SU-DHL-6 (cell line): Measurements from ENCODE around the gene NRG3.

Experiments used
- H2AFZ ChIP-seq: fragments of 200-600 bp; sonication (generic); 2 replicates; pipeline ENCODE4 v1.6.1; 2014; ENCODE audit warnings: low read depth, mild to moderate bottlenecking, moderate library complexity, mixed read lengths, antibody characterized with exemption, low read length; ENCODE audit not compliant: severe bottlenecking
- H3F3A ChIP-seq: fragments of 200-600 bp; shearing (Covaris generic); 2 replicates; pipeline ENCODE4 v1.6.0; 2016; ENCODE audit warnings: antibody characterized with exemption, mild to moderate bottlenecking; ENCODE audit not compliant: insufficient read depth
- H3K27ac ChIP-seq: fragments of 200-600 bp; sonication (generic); 2 replicates; pipeline ENCODE4 v1.5.1; 2016; ENCODE audit warnings: low read depth, mild to moderate bottlenecking, low read length, moderate library complexity, mixed read lengths
- H3K27me3 ChIP-seq: fragments of 200-600 bp; sonication (generic), shearing (Covaris generic); 2 replicates; pipeline ENCODE4 v1.6.0; 2014; ENCODE audit warnings: mild to moderate bottlenecking, low read length
- H3K36me3 ChIP-seq: fragments of 200-600 bp; sonication (generic); 2 replicates; pipeline ENCODE4 v1.6.1; 2014; ENCODE audit warnings: mild to moderate bottlenecking, low read length, mixed read lengths
- H3K4me2 ChIP-seq: fragments of 300-600, 200-600 bp; shearing (Covaris generic), sonication (generic); 2 replicates; pipeline ENCODE4 v1.6.0; 2014; ENCODE audit warnings: low read length, low read depth, mild to moderate bottlenecking; ENCODE audit not compliant: poor library complexity, severe bottlenecking
- H3K4me3 ChIP-seq: fragments of 200-600 bp; sonication (generic); 2 replicates; pipeline ENCODE4 v1.5.1; 2014; ENCODE audit warnings: antibody characterized with exemption, low read length, mild to moderate bottlenecking, mixed read lengths; ENCODE audit not compliant: insufficient read depth, poor library complexity, severe bottlenecking
- H3K79me2 ChIP-seq: fragments of 200-600 bp; sonication (generic); 2 replicates; pipeline ENCODE4 v1.6.1; 2014; ENCODE audit warnings: mild to moderate bottlenecking, low read length, moderate library complexity; ENCODE audit not compliant: insufficient read depth
- H3K9ac ChIP-seq: fragments of 200-600 bp; sonication (generic); 2 replicates; pipeline ENCODE4 v1.7.0; 2014; ENCODE audit warnings: mild to moderate bottlenecking, low read length
- H3K9me2 ChIP-seq: fragments of 200-600 bp; sonication (generic); replicated peaks from 2 replicates; pipeline ENCODE4 v1.6.1; 2014; ENCODE audit warnings: low read length; ENCODE audit not compliant: insufficient read depth
- H3K9me3 ChIP-seq: fragments of 200-600 bp; sonication (generic); 2 replicates; pipeline ENCODE4 v1.6.1; 2014; ENCODE audit warnings: low read length, mixed read lengths; ENCODE audit not compliant: insufficient read depth
- H4K20me1 ChIP-seq: fragments of 200-600 bp; sonication (generic); 2 replicates; pipeline ENCODE4 v1.6.1; 2014; ENCODE audit warnings: low read depth, mild to moderate bottlenecking, antibody characterized with exemption, low read length, moderate library complexity, mixed read lengths
- EZH2phosphoT487 ChIP-seq: fragments of 200-600 bp; sonication (generic), shearing (Covaris generic); conservative IDR thresholded peaks from 2 replicates; pipeline ENCODE4 v1.6.1; 2018; ENCODE audit warnings: mild to moderate bottlenecking, antibody characterized with exemption, low read length, moderate library complexity, mixed read lengths
- TF ChIP-seq, protein P1 (sequence below): fragments of 200-600 bp; sonication (generic); IDR thresholded peaks from one replicate; pipeline ENCODE4 v1.5.1; 2017; ENCODE audit warnings: antibody characterized with exemption, mild to moderate bottlenecking, low read length, moderate library complexity; ENCODE audit not compliant: insufficient read depth, poor library complexity, severe bottlenecking

Gene NRG3

DNA sequence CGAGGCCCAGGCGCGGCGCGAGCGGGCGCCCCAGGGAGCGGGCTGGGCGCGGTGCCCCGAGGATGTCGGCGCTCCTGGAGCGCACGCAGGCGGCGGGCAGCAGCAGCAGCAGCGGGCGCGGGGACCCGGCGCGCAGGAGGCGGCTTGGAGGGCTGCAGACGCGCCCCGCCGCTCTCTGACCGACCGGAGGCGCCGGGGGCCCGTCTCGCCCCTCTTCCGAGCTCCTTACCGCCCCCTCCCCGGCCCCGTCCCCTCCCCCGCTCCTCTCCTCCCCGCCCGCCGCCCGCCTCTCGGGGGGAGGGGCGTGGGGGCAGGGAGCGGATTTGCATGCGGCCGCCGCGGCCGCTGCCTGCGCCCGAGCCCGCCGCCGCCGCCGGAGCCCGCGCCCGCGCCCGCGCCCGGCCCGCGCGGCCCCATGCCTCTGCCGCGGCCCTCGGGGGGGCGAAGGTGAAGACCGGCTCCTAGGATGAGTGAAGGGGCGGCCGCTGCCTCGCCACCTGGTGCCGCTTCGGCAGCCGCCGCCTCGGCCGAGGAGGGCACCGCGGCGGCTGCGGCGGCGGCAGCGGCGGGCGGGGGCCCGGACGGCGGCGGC lies at the start of gene NRG3:
NRG3 (plus strand) TSS at position 320 of the 592 bp plus-strand sequence.
- no peaks in the 10 kb centered on the region for H3K79me2 ChIP-seq
- no peak for TF ChIP-seq EZH2phosphoT487
- TF ChIP-seq, protein P1, sequence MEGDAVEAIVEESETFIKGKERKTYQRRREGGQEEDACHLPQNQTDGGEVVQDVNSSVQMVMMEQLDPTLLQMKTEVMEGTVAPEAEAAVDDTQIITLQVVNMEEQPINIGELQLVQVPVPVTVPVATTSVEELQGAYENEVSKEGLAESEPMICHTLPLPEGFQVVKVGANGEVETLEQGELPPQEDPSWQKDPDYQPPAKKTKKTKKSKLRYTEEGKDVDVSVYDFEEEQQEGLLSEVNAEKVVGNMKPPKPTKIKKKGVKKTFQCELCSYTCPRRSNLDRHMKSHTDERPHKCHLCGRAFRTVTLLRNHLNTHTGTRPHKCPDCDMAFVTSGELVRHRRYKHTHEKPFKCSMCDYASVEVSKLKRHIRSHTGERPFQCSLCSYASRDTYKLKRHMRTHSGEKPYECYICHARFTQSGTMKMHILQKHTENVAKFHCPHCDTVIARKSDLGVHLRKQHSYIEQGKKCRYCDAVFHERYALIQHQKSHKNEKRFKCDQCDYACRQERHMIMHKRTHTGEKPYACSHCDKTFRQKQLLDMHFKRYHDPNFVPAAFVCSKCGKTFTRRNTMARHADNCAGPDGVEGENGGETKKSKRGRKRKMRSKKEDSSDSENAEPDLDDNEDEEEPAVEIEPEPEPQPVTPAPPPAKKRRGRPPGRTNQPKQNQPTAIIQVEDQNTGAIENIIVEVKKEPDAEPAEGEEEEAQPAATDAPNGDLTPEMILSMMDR, result no peak
- H3K9ac ChIP-seq, result no peak within 1 kb of the TSS
- H3K27me3 ChIP-seq, result no peaks in the 10 kb centered on the region
- no peaks in the 10 kb centered on the region for H4K20me1 ChIP-seq
- no peaks in the 10 kb centered on the region for H3K9me3 ChIP-seq
- H3K9me2 ChIP-seq, result no peaks in the 10 kb centered on the region
- no peaks in the 10 kb centered on the region for H3K36me3 ChIP-seq
- no peak within 1 kb of the TSS for H3K4me3 ChIP-seq
- H3F3A ChIP-seq, result no peaks in the 10 kb centered on the region
- no peak within 1 kb of the TSS for H3K4me2 ChIP-seq
- H2AFZ ChIP-seq, result no peak within 1 kb of the TSS
- H3K27ac ChIP-seq, result no peak within 1 kb of the TSS

DNA sequence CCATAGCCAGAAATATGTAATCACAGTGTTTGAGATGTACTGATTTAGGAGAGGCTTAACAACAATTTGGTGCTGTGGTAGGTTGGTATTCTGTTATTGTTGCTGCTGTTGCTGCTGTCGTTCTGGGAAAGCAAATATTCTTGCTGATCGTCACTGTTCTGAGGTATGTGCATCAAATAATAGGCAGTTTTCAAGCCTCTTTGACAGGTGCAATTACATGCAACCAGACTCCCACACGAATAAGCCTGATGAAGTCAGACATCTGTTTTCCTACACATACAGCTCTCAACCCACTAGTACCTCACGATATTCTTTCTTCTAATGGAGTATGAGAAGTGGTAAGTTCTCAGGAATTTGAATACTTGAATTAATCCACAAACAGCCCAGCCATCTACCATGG lies 46.7 kb upstream of the NRG3 start:
- TF ChIP-seq EZH2phosphoT487, result no peak
- TF ChIP-seq, protein P1, result no peak

DNA sequence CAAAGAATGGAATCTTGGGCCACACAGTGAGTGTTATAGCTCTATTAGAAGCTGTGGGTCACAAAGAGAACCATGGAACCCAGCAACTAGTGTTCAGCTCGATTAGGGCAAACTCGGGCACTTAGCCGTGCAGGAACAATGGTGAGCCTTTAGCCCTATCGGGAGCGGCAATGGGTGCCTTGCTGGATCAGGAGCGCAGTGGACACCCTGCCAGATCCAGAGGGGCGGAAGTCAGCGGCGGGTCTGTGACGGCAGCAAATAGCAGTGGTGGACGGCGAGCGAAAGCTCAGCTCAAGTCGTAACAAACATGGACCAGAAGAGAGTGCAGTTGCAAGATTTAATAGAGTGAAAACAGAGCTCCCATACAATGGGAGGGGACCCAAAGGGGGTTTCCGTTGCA lies 43.9 kb upstream of the NRG3 start:
- Histone ChIP-seq H4K20me1 (no peaks in the 10 kb centered on the region), H3K9ac (no peak overlapping the region), H3K9me3 (no peaks in the 10 kb centered on the region), H3K27ac (no peak overlapping the region), H3K79me2 (no peaks in the 10 kb centered on the region), H3K27me3 (no peaks in the 10 kb centered on the region), H2AFZ (no peak overlapping the region), H3K4me3 (no peak overlapping the region), H3F3A (no peaks in the 10 kb centered on the region), H3K9me2 (no peaks in the 10 kb centered on the region), H3K36me3 (no peaks in the 10 kb centered on the region), H3K4me2 (no peak overlapping the region)
- TF ChIP-seq, protein P1, result no peak
- no peak for TF ChIP-seq EZH2phosphoT487

More for the DNA sequence above, 46.7 kb upstream of the NRG3 start:
- Histone ChIP-seq H3K4me2 (no peak overlapping the region), H3F3A (no peaks in the 10 kb centered on the region), H3K27ac (no peak overlapping the region), H2AFZ (no peak overlapping the region), H3K9ac (no peak overlapping the region), H3K79me2 (no peaks in the 10 kb centered on the region), H3K9me2 (no peaks in the 10 kb centered on the region), H3K9me3 (no peaks in the 10 kb centered on the region), H4K20me1 (no peaks in the 10 kb centered on the region), H3K36me3 (no peaks in the 10 kb centered on the region), H3K27me3 (no peaks in the 10 kb centered on the region), H3K4me3 (no peak overlapping the region)
